Trophoblast cell (in vitro differentiated cells and primary cell): ENCODE measurements around the gene C11orf87.

Experiments used
- DNase-seq, 2 donors: peaks; one replicate each; pipeline ENCODE4 v3.0.0-alpha.2; 2016
- H2AFZ ChIP-seq: 2 replicates; pipeline ENCODE4 v1.6.1; 2013; ENCODE audit warnings: low read length, moderate library complexity, mild to moderate bottlenecking; ENCODE audit not compliant: insufficient read depth, poor library complexity
- H2AK5ac ChIP-seq: 2 replicates; pipeline ENCODE4 v1.6.1; 2013; ENCODE audit warnings: mild to moderate bottlenecking, low read length
- H2BK120ac ChIP-seq: 2 replicates; pipeline ENCODE4 v1.6.1; 2013; ENCODE audit warnings: low read length, mild to moderate bottlenecking, moderate library complexity; ENCODE audit not compliant: insufficient read depth, poor library complexity
- H2BK12ac ChIP-seq: 2 replicates; pipeline ENCODE4 v1.6.1; 2013; ENCODE audit warnings: mild to moderate bottlenecking, low read length, moderate library complexity
- H2BK5ac ChIP-seq: 2 replicates; pipeline ENCODE4 v1.6.1; 2013; ENCODE audit warnings: low read length, low read depth, moderate library complexity, mild to moderate bottlenecking; ENCODE audit not compliant: poor library complexity
- H3K14ac ChIP-seq: 2 replicates; pipeline ENCODE4 v1.6.1; 2013; ENCODE audit warnings: mild to moderate bottlenecking, low read length
- H3K18ac ChIP-seq: 2 replicates; pipeline ENCODE4 v1.6.1; 2013; ENCODE audit warnings: mild to moderate bottlenecking, low read length
- H3K23ac ChIP-seq: 2 replicates; pipeline ENCODE4 v1.6.1; 2013; ENCODE audit warnings: low read length
- H3K27ac ChIP-seq: 2 replicates; pipeline ENCODE4 v1.5.1; 2013; ENCODE audit warnings: low read depth, mild to moderate bottlenecking, inconsistent platforms, low read length, moderate library complexity
- H3K27me3 ChIP-seq: 2 replicates; pipeline ENCODE4 v1.6.1; 2013; ENCODE audit warnings: inconsistent platforms, mild to moderate bottlenecking, low read length, moderate library complexity; ENCODE audit not compliant: insufficient read depth
- H3K36me3 ChIP-seq, 2 experiments: 1 replicate in 1 of 2; 2 replicates in 1 of 2; pipeline ENCODE4 v1.6.1; 2013; ENCODE audit warnings: low read length in 2 of 2, mild to moderate bottlenecking in 2 of 2, moderate library complexity in 1 of 2; ENCODE audit not compliant: insufficient read depth in 2 of 2, control insufficient read depth in 1 of 2
- H3K4ac ChIP-seq: 2 replicates; pipeline ENCODE4 v1.6.1; 2013; ENCODE audit warnings: low read depth, mild to moderate bottlenecking, low read length, moderate library complexity
- H3K4me1 ChIP-seq, 2 experiments: 1 replicate in 1 of 2; 2 replicates in 1 of 2; pipeline ENCODE4 v1.6.1; 2013; ENCODE audit warnings: low read length in 2 of 2, mild to moderate bottlenecking in 2 of 2, moderate library complexity in 1 of 2; ENCODE audit not compliant: insufficient read depth in 2 of 2, control insufficient read depth in 1 of 2
- H3K4me2 ChIP-seq: 2 replicates; pipeline ENCODE4 v1.6.1; 2013; ENCODE audit warnings: inconsistent platforms, mild to moderate bottlenecking, low read length, moderate library complexity
- H3K4me3 ChIP-seq: 2 replicates; pipeline ENCODE4 v1.5.1; 2013; ENCODE audit warnings: mild to moderate bottlenecking, low read depth, low read length, inconsistent platforms
- H3K79me1 ChIP-seq: one replicate; pipeline ENCODE4 v1.6.1; 2013; ENCODE audit warnings: low read length
- H3K79me2 ChIP-seq: 2 replicates; pipeline ENCODE4 v1.6.1; 2013; ENCODE audit warnings: low read length, mild to moderate bottlenecking; ENCODE audit not compliant: control insufficient read depth, insufficient read depth, poor library complexity
- H3K9ac ChIP-seq: 2 replicates; pipeline ENCODE4 v1.6.1; 2013; ENCODE audit warnings: mild to moderate bottlenecking, low read length
- H3K9me3 ChIP-seq: 2 replicates; pipeline ENCODE4 v1.6.1; 2013; ENCODE audit warnings: low read depth, mild to moderate bottlenecking, control low read depth, inconsistent platforms, low read length; ENCODE audit not compliant: insufficient read depth
- H4K12ac ChIP-seq: 2 replicates; pipeline ENCODE4 v1.6.1; 2013; ENCODE audit warnings: low read depth, mild to moderate bottlenecking, low read length, moderate library complexity
- H4K8ac ChIP-seq: 2 replicates; pipeline ENCODE4 v1.6.1; 2013; ENCODE audit warnings: low read depth, mild to moderate bottlenecking, low read length, moderate library complexity
- H4K91ac ChIP-seq: one replicate; pipeline ENCODE4 v1.6.1; 2013; ENCODE audit warnings: low read depth, mild to moderate bottlenecking, low read length, moderate library complexity
- WGBS: extraction: QIAGEN DNeasy Blood & Tissue Kit; methylation state at CpG from one replicate; pipeline ENCODE4 v1.1.7; 2013; ENCODE audit warnings: missing lambda C conversion rate; ENCODE audit not compliant: insufficient read length, insufficient coverage; ENCODE audit errors: extremely low coverage; 5-methylcytosine and 5-hydroxymethylcytosine counted together

C11orf87 gene

GRCh38 chr11:109390752-109391151 lies 31.2 kb upstream of the C11orf87 start:
- H3K27me3 ChIP-seq: no peaks in the 10 kb centered on the region
- no peaks in the 10 kb centered on the region for H3K9me3 ChIP-seq
- no peaks in the 10 kb centered on the region for H3K36me3 ChIP-seq
- no peak overlapping the region for H2AFZ ChIP-seq
- H4K91ac ChIP-seq: no peak overlapping the region
- H3K18ac ChIP-seq: no peak overlapping the region
- H3K14ac ChIP-seq: no peak overlapping the region
- H4K12ac ChIP-seq: no peak overlapping the region
- H3K4me3 ChIP-seq: no peak overlapping the region
- no peaks in the 10 kb centered on the region for H3K79me2 ChIP-seq
- no peaks in the 10 kb centered on the region for H3K79me1 ChIP-seq
- H2BK120ac ChIP-seq: no peak overlapping the region
- H3K4me1 ChIP-seq: no peaks in the 10 kb centered on the region
- H2BK12ac ChIP-seq: no peak overlapping the region
- H2BK5ac ChIP-seq: no peak overlapping the region
- no peak overlapping the region for H2AK5ac ChIP-seq
- no CpG with 5 or more reads among the region's 2 CpGs for WGBS
- no peak overlapping the region for H3K27ac ChIP-seq
- no peak overlapping the region for H3K23ac ChIP-seq
- H3K4me2 ChIP-seq: no peak overlapping the region
- no peak for DNase-seq
- H3K9ac ChIP-seq: no peak overlapping the region
- no peak overlapping the region for H4K8ac ChIP-seq
- H3K4ac ChIP-seq: no peak overlapping the region

DNA sequence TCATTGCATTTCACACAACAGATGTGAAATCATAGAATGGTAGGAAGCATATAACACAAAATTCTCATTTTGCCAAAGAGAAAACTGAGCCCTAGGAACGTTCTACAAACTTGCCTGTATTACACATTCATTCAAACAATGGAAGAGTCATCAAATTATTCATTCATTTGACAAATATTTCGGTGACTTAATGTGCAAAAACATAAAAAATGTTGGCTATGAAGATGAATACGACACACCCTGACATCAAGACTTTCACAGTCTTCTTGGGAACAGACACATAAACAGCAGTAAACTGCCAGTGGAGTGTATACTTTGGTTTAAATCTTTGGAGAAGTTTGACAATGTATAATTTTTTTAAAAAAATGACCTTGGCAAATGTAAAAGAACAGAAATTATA lies 20.4 kb upstream of the C11orf87 start:
- no peak overlapping the region for H3K27ac ChIP-seq
- no peak overlapping the region for H2AK5ac ChIP-seq
- H2BK5ac ChIP-seq: no peak overlapping the region
- no peak overlapping the region for H3K23ac ChIP-seq
- no peak overlapping the region for H2AFZ ChIP-seq
- no peak overlapping the region for H3K4me2 ChIP-seq
- no peaks in the 10 kb centered on the region for H3K4me1 ChIP-seq
- H3K4me3 ChIP-seq: no peak overlapping the region
- no peak overlapping the region for H3K18ac ChIP-seq
- no peak overlapping the region for H4K8ac ChIP-seq
- no peak overlapping the region for H2BK120ac ChIP-seq
- H3K79me2 ChIP-seq: no peaks in the 10 kb centered on the region
- DNase-seq: no peak
- no peak overlapping the region for H3K9ac ChIP-seq
- no peaks in the 10 kb centered on the region for H3K36me3 ChIP-seq
- H4K91ac ChIP-seq: no peak overlapping the region
- WGBS: no CpG with 5 or more reads among the region's 3 CpGs
- no peak overlapping the region for H3K4ac ChIP-seq
- no peaks in the 10 kb centered on the region for H3K27me3 ChIP-seq
- no peaks in the 10 kb centered on the region for H3K79me1 ChIP-seq
- H3K9me3 ChIP-seq: no peaks in the 10 kb centered on the region
- H3K14ac ChIP-seq: no peak overlapping the region
- H4K12ac ChIP-seq: no peak overlapping the region
- no peak overlapping the region for H2BK12ac ChIP-seq

GRCh38 chr11:109405671-109406070 lies 16.3 kb upstream of the C11orf87 start:
- no peaks in the 10 kb centered on the region for H3K9me3 ChIP-seq

GRCh38 chr11:109416601-109417000 lies 5.4 kb upstream of the C11orf87 start:
- no peak overlapping the region for H3K9ac ChIP-seq
- no peaks in the 10 kb centered on the region for H3K4me1 ChIP-seq
- H3K27me3 ChIP-seq: peaks cover 4% of the 10 kb centered on the region
- H3K4me2 ChIP-seq: no peak overlapping the region
- H3K27ac ChIP-seq: no peak overlapping the region
- no peak overlapping the region for H4K8ac ChIP-seq
- H3K36me3 ChIP-seq: no peaks in the 10 kb centered on the region
- no CpG with 5 or more reads among the region's 2 CpGs for WGBS
- H3K79me1 ChIP-seq: no peaks in the 10 kb centered on the region
- H3K79me2 ChIP-seq: no peaks in the 10 kb centered on the region
- H2AFZ ChIP-seq: no peak overlapping the region
- no peak overlapping the region for H3K4ac ChIP-seq
- no peak overlapping the region for H2BK5ac ChIP-seq
- no peak overlapping the region for H3K4me3 ChIP-seq
- H3K23ac ChIP-seq: no peak overlapping the region
- H3K14ac ChIP-seq: no peak overlapping the region
- H2BK12ac ChIP-seq: no peak overlapping the region
- no peaks in the 10 kb centered on the region for H3K9me3 ChIP-seq
- H3K18ac ChIP-seq: no peak overlapping the region
- no peak overlapping the region for H2AK5ac ChIP-seq
- H4K91ac ChIP-seq: no peak overlapping the region
- H4K12ac ChIP-seq: no peak overlapping the region
- no peak overlapping the region for H2BK120ac ChIP-seq
- peak in 1 of 2 donors; percentile 1 for DNase-seq

More at GRCh38 chr11:109405671-109406070, 16.3 kb upstream of the C11orf87 start:
- H4K91ac ChIP-seq: no peak overlapping the region
- no peak overlapping the region for H2BK120ac ChIP-seq
- H3K27me3 ChIP-seq: no peaks in the 10 kb centered on the region
- H3K4ac ChIP-seq: no peak overlapping the region
- no peak overlapping the region for H4K12ac ChIP-seq
- H3K4me3 ChIP-seq: no peak overlapping the region
- no peak overlapping the region for H3K23ac ChIP-seq
- H4K8ac ChIP-seq: no peak overlapping the region
- H3K27ac ChIP-seq: no peak overlapping the region
- no peak overlapping the region for H2AFZ ChIP-seq
- H2AK5ac ChIP-seq: no peak overlapping the region
- no peaks in the 10 kb centered on the region for H3K36me3 ChIP-seq
- H3K9ac ChIP-seq: no peak overlapping the region
- DNase-seq: no peak
- no peaks in the 10 kb centered on the region for H3K4me1 ChIP-seq
- H3K79me2 ChIP-seq: no peaks in the 10 kb centered on the region
- no peak overlapping the region for H2BK12ac ChIP-seq
- H2BK5ac ChIP-seq: no peak overlapping the region
- no peaks in the 10 kb centered on the region for H3K79me1 ChIP-seq
- no peak overlapping the region for H3K18ac ChIP-seq
- H3K14ac ChIP-seq: no peak overlapping the region
- H3K4me2 ChIP-seq: no peak overlapping the region
